Lower leg skin (tissue), 3 donors: ENCODE results near the gene TAF1B.

Experiments used
- POLR2A ChIP-seq, 2 donors: fragments of 450-650 bp; IDR thresholded peaks; one replicate each; pipeline ENCODE4 v1.6.1; 2016 to 2017; ENCODE audit warnings: antibody characterized with exemption in 2 of 2, mild to moderate bottlenecking in 1 of 2, moderate library complexity in 1 of 2
- TF ChIP-seq, protein P1 (sequence below), 3 donors: fragments of 450-650 bp; IDR thresholded peaks; one replicate each; pipeline ENCODE4 v1.5.1; 2016; ENCODE audit warnings: antibody characterized with exemption in 3 of 3, mild to moderate bottlenecking in 3 of 3, moderate library complexity in 2 of 3

DNA sequence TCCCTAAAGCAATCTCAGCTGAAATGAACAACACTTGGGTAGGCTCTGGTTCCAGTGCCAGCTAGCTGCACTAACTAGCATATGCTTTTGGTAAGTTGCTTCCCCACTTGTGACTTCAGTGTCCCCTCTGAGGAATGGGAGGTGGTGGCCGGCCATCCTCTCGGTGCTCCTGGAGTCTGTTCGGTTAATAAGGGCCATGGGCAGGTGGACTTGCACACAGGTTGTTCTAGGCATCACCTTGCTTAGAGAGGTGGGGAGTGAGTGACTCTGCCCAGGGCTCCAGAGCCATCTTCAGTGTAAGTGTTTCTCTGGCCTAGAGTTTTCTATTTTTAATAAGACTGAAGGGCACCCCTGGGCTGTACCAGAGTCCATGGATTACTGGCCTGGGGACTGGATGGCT lies 18.8 kb upstream of the TAF1B start:
- TF ChIP-seq, protein P1, sequence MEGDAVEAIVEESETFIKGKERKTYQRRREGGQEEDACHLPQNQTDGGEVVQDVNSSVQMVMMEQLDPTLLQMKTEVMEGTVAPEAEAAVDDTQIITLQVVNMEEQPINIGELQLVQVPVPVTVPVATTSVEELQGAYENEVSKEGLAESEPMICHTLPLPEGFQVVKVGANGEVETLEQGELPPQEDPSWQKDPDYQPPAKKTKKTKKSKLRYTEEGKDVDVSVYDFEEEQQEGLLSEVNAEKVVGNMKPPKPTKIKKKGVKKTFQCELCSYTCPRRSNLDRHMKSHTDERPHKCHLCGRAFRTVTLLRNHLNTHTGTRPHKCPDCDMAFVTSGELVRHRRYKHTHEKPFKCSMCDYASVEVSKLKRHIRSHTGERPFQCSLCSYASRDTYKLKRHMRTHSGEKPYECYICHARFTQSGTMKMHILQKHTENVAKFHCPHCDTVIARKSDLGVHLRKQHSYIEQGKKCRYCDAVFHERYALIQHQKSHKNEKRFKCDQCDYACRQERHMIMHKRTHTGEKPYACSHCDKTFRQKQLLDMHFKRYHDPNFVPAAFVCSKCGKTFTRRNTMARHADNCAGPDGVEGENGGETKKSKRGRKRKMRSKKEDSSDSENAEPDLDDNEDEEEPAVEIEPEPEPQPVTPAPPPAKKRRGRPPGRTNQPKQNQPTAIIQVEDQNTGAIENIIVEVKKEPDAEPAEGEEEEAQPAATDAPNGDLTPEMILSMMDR (IDR thresholded peaks at IDR 0.05) = no peak
- TF ChIP-seq POLR2A (IDR thresholded peaks at IDR 0.05) = no peak
